ENCODE data around the gene UGGT2. TPM values are rescaled to one million over a fixed set of nuclear protein-coding genes. Genes with fewer than 3 reads are reported as not detected.

UGGT2 gene
- total and polyA plus RNA-seq, 2 of the 13 experiments (the other 11 are each of a cell fraction or from before 2014, with no cell fraction given): 13.2 to 27.1 TPM

- TF ChIP-seq, protein P1, sequence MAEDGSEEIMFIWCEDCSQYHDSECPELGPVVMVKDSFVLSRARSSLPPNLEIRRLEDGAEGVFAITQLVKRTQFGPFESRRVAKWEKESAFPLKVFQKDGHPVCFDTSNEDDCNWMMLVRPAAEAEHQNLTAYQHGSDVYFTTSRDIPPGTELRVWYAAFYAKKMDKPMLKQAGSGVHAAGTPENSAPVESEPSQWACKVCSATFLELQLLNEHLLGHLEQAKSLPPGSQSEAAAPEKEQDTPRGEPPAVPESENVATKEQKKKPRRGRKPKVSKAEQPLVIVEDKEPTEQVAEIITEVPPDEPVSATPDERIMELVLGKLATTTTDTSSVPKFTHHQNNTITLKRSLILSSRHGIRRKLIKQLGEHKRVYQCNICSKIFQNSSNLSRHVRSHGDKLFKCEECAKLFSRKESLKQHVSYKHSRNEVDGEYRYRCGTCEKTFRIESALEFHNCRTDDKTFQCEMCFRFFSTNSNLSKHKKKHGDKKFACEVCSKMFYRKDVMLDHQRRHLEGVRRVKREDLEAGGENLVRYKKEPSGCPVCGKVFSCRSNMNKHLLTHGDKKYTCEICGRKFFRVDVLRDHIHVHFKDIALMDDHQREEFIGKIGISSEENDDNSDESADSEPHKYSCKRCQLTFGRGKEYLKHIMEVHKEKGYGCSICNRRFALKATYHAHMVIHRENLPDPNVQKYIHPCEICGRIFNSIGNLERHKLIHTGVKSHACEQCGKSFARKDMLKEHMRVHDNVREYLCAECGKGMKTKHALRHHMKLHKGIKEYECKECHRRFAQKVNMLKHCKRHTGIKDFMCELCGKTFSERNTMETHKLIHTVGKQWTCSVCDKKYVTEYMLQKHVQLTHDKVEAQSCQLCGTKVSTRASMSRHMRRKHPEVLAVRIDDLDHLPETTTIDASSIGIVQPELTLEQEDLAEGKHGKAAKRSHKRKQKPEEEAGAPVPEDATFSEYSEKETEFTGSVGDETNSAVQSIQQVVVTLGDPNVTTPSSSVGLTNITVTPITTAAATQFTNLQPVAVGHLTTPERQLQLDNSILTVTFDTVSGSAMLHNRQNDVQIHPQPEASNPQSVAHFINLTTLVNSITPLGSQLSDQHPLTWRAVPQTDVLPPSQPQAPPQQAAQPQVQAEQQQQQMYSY (CRISPR knock-in tag; IDR thresholded peaks at IDR 0.05): peak; percentile 88
- TF ChIP-seq FOXA1 (IDR thresholded peaks at IDR 0.05) (no peak), FOXA1 (CRISPR knock-in tag; IDR thresholded peaks at IDR 0.05) (no peak), TBX3 (IDR thresholded peaks at IDR 0.05; ENCODE audit: borderline replicate concordance) (no peak), ZNF503 (CRISPR knock-in tag; IDR thresholded peaks at IDR 0.05) (peak; percentile 43; the same call in 1 of the 2 replicates), MAZ (IDR thresholded peaks at IDR 0.05; ENCODE audit: borderline replicate concordance, low read depth, low read length) (no peak), MAZ (CRISPR knock-in tag; IDR thresholded peaks at IDR 0.05; ENCODE audit: low read depth) (peak; percentile 77), GLI4 (CRISPR knock-in tag; IDR thresholded peaks at IDR 0.05; ENCODE audit: borderline replicate concordance) (peak; percentile 42; the same call in 1 of the 2 replicates), SPEN (CRISPR knock-in tag; IDR thresholded peaks at IDR 0.05; ENCODE audit: low read depth) (peak; percentile 56), ZFP90 (CRISPR knock-in tag; IDR thresholded peaks at IDR 0.05; ENCODE audit: borderline replicate concordance) (no peak), PRDM4 (CRISPR knock-in tag; IDR thresholded peaks at IDR 0.05; ENCODE audit: borderline replicate concordance) (no peak), ZFX (CRISPR knock-in tag; IDR thresholded peaks at IDR 0.05; ENCODE audit: low read depth) (peak; percentile 82), ZNF740 (CRISPR knock-in tag; IDR thresholded peaks at IDR 0.05) (no peak), PCBP2 (optimal IDR thresholded peaks at IDR 0.05; ENCODE audit: low read depth, low read length, poor library complexity, severe bottlenecking) (no peak), ZBTB34 (CRISPR knock-in tag; IDR thresholded peaks at IDR 0.05) (0 out of 2 replicates have a peak, but pooled peaks have one; percentile 54), ZSCAN29 (CRISPR knock-in tag; conservative IDR thresholded peaks at IDR 0.05) (peak; percentile 48; the same call in 1 of the 2 replicates)
- TF ChIP-seq, protein P2, sequence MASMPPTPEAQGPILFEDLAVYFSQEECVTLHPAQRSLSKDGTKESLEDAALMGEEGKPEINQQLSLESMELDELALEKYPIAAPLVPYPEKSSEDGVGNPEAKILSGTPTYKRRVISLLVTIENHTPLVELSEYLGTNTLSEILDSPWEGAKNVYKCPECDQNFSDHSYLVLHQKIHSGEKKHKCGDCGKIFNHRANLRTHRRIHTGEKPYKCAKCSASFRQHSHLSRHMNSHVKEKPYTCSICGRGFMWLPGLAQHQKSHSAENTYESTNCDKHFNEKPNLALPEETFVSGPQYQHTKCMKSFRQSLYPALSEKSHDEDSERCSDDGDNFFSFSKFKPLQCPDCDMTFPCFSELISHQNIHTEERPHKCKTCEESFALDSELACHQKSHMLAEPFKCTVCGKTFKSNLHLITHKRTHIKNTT (CRISPR knock-in tag; IDR thresholded peaks at IDR 0.05): no peak
These were observed at the start of gene UGGT2 (continued) for GRCh38 chr13:96053003-96053703.
